GM21619 (cell line): ENCODE results near the gene IFI30.
"Not testable (repeated sequence)": the region's sequence is repeated elsewhere in the genome, so short reads cannot be mapped to it uniquely, and the experiment has no call there.

Experiments used
- ATAC-seq: cut with Tn5 transposase; IDR thresholded peaks from one replicate; pipeline ENCODE4 v1.9.1; 2021; ENCODE audit not compliant: unreplicated experiment

IFI30 gene

DNA sequence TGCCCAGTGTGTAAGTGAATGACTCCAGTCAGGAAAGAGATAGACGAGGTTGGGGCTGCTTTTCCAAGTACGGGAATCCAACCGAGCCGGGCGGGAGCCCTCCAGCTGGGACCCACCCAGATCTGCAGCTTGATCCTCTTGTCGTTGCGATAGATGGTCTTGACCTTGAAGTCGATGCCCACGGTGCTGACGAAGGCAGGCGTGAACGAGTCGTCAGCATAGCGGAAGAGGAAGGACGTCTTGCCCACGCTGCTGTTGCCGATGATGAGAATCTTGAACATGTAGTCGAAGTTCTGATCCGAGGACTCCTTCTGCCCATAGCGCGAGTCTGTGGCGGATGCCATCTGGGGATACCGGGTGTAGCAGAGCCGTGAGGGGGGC lies 28.8 kb downstream of the IFI30 start:
- no peak for ATAC-seq

DNA sequence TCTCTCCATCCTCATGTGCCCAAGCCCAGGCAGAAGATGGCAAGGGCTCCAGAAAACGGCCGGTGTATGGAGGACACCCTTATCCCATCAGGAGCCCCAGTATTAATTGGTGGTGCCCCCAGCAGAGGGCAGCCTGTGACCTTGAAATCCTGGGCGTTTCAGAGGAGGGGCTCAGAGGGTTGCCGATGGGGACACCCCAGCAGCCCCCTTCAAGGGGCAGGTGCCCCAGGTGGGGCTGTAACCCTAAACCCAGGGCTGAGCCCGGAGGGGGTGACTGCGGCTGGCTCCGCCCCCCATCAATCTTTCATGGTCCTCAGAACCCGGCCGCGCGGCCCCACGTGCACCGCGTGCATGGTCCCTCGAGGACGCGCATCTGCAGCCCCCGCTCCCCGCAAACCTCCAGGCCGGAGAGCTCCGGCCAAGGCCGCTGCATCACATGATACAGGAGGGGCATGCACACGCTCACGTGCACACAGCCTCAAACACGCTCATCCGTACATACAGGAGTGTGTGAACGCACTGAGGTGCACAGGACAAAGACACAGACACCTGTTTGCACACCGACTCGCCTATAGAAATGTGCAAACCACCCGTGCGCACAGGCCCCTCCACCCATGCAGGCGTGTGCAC lies 29.3 kb downstream of the IFI30 start:
- no peak for ATAC-seq

DNA sequence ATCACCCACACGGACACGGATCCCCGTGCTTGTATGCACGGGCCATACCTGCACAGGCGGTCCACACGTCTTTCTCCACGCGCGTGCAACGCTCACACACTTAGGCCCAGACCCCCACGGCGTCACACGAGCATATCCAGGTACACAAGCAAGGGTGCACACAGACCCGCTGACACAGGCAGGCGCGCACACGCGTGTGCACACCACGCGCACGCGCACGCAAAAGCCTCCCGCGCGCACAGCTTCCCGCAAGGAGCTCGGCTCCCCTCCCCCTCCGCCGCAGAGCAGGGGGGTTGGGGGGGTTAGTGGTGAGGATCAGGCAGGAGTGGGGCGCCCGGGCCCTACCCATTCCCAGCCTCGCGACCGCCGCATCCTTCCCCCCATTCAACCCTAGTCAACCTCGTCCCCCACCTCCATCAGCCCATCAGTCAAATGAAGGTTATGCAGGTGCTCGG lies 29.8 kb downstream of the IFI30 start:
- no peak for ATAC-seq

DNA sequence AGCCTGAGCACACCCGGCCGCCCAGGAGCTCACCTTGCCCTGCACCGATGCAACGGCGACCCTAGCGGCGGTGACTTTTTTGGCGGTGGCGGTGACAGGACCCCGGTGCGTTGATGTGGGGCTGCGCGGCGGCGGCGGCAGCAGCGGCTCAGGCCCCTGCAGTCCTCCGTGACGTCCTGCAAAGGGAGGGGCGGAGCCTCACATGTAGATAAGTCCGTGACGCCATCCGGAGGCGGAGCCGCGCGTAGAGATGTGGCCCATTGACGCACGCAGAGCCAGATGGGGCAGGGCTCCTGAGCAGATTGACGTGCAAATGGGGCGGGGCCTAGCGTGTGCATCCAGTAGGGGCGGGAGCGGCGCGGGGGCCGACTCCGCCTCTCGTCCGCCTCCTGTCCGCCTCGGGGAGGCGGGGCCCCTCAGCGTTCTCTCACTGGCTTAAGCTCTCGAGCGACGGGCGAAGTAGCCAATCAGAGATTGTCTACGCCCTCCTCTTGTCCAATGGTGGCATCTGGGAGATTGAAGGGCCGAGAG lies 30.3 kb downstream of the IFI30 start, which contains the start of gene RAB3A:
RAB3A (minus strand) TSS at position 180 of the 531 bp plus-strand sequence. CDS start 1,302 bp downstream, outside the sequence.
- ATAC-seq = peak; percentile 87

DNA sequence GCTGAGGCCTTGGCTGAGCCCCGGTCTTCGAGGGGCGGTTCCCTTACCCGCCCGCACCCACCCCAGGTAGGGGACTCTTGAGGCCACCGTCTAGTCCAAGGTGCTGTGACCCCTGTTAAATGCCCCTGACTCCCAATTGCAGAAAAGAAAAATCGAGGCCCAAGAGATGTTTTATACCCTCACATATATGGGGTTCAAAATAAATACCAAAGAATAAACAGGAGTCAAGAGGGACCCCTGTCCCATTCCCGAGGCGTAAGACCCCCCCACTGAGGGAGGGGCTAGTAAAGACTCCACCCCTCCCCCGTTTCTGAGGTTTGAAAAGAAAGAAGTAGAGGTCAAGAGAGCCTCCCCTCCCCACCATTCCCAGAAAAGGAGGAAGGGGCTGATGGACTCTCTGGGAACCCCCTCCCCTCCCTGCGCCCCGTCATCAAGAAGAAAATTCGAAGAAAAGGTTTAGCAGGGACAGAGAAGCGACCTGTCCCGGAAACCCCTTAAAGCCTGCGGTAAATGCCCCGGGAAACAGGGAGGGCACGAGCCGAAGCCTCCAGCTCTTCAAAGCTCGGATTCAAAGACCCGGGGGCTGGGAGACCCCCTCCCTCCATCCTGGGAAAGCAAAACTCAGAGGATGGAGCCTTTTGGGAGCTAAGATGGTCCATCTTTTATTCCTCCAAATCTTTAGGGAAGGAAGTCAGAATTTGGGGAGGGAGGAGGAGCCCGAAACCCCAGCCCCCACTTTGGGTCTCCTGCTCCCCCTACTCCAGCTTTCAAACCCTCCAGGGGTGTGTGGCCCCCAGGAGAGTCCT lies 31.0 kb downstream of the IFI30 start:
- ATAC-seq = peak; percentile 13

DNA sequence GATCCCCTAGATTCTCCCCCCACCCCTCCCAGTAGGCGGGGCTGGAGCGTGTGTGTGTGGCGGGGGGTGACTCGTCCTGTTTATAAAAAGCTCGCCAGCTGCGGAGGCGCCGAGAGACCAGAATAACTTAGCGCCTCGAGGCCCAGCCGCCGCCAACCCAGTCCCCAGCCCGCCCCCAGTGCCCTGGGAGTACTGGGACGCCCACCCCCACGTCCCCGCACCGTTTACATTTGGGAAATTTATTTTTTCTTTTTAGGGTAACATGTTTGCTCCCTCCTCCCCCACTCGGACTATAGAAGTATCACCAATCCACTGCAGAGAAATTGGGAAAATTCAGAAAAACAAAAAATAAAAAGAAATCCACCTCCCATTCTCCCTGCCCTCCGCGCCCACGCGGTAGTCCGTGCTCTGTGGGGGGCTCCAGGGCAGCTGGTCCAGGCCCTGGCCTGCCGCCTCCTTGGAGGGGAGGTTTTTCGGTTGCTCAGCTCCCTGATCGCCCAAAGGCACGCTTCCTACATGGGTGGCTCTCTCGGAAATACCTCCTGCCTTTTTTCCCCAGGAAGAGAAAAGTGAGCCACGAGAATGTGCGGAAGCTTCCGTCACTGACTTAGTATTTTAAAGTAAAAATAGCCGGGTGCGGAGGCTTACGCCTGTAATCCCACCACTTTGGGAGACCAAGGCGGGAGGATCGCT lies 31.7 kb downstream of the IFI30 start:
- no peak for ATAC-seq

DNA sequence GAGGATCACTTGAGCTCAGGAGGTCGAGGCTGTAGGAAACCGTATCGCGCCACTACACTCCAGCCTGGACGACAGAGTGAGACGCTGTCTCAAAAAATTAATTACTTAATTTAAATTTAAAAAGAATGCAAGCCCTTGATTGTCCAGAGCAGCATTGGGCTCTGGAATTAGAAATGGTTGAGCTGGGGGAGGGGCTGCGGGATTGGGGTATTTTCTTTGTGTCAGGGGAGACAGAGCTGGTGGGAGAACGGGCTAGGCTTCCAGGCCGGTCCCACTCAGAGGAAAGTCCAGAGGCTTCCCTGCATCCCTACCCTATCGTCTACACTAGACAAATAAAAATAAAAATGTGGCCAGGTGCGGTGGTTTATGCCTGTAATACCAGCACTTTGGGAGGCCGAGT lies 32.4 kb downstream of the IFI30 start:
- ATAC-seq = no peak

DNA sequence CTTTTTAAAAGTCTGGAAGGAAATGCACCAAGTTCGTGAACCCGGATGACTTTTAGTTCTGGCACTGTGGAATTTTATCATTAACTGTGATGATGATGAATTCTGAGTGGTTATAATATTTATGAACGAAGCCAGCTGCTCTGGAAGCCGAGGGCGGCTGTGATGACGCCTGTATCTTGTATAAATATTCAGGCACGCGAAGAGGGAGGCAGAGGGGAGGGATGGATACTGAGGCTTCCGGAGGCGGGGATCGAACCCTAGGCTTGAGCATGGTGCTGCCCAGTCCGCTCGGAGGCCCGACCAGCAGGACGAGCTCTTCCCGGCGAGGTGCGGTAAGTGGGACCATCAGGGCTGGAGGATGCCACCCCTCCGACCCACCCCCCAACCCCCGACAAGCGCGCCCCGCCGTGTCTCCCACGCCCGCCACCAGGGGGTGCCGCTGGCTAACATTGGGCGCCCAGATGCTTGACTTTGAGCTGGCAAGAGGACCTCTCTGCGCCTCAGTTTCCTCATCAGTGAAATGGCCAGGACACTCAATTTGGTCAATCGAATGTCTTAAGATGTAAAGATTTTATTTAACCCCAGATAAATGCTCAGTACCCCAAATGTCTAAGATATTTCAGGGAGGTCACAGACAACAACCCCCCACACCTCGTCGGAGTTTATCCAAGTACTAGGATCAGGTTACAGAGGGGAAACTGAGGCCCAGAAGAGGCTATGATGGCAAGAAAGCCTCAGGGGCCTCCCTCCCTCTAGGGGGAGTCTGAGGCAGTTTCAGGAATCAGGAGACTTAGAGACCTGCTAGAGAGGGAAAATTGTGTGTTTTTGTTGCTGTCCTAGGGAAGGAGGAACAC lies 34.7 kb downstream of the IFI30 start:
- ATAC-seq = no peak

DNA sequence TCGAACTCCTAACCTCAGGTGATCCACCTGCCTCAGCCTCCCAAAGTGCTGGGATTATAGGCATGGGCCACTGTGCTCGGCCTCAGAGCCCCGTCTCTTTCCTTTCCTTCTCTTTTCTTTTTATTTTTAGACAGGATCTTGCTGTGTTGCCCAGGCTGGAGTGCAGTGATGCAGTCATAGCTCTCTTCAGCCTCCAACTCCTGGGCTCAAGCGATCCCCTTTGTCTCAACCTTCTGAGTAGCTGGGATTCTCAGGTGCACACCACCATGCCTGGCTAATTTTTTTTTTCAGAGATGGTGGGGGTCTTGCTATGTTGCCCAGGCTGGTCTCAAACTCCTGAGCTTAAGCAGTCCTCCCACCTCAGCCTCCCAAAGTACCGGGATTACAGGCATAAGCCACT lies 36.3 kb downstream of the IFI30 start:
- not testable (repeated sequence) for ATAC-seq

DNA sequence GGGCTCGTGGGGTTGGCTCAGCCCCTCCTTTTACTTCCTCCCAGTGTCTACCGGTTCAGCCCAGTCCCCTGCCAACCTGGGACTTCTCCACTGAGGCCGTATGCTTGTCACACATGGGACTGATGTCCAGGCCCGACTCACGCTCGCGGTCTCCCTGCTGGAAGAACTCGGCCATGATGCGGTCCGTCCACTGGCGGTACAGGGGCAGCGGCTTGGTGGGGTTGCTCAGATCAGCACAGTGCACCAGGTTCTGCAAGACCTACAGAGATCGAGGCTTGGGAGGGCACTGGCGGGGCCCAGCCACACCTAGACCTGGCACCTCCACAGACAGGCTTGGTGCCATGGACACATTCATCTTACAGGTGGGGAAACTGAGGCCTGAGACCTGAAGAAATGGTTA lies 38.1 kb downstream of the IFI30 start:
- ATAC-seq = no peak

DNA sequence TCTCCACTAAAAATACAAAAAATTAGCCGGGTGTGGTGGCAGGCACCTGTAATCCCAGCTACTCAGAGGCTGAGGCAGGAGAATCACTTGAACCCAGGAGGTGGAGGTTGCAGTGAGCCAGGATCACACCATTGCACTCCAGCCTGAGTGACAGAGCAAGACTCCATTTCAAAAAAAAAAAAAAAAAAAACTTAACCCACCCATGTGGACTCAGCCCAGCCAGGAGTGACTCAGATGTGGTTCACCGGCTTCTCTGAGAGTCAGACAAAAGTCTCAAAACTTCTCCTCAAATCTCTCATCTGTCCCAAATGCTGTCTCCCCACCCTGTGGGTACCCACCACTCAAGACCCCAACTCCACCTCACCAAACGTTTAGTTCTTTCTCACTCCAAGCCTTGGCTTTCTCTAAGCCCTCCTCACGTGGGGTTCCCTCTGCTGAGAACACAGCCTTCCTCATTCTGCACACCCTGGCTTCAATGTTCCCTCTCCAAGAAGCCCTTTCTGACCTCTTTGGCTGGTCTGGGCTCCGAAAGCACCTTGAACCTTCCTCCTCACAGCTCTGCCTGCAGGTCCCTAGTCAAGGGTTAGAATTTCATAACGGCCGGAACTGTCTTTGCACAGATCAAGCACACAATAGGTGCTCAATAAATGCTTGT lies 41.3 kb downstream of the IFI30 start:
- no peak for ATAC-seq

DNA sequence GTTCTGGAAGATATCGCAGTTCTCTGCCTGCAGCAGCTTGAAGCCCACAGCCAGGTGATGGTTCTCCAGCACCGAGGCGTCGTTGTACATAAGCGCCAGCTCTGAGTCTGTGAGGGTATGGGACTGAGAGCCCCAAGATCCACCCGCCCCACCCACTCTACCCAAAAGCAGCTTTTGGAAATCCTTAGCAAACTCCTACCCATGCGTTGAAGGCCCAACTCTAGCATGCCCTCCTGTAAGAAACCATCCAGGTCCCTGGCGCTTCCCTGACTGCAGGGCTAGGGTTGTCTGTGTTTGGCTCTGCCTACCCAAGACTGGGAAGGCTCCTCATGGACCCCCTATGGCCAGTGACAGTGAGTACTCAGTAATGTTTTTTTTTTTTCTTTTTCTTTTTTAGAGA lies 43.2 kb downstream of the IFI30 start:
- no peak for ATAC-seq

DNA sequence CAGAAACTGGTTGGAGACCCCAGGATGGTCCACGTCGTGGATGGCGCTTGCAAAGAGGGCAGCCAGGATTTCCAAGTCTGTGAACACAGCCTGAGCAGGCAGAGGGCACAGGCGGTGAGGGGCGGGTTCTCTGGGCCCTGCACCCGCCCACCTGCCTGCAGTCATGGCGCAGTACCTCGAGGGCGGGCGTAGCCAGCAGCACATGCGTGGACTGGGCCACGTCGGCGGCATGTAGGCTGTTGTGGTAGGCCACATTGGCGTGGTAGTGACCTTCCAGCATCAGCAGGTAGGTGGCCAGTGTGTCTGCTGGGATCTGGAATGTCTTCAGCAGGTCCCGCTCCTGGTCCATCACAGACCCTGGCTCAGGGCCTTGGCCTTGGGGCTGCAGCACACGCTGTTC lies 44.5 kb downstream of the IFI30 start:
- ATAC-seq = no peak

DNA sequence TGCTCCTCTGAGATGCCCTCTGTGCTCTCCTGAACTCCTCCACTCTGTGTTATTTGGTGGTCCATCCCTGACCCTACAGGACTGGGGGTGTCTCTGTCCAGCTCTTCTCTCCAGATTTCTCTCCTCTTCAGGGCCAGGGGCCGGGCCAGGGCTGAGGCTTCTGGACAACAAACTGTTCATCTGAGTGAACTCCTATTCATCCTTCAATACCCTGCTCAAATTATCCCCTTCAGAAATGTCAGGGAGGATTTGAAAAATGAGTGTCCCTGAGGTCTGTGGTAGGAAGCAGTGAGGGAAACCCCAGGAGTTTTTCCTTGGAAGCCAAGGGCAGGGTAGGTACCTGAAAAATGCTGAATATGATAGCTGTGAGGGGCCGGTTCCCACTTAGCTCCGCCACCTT lies 45.0 kb downstream of the IFI30 start:
- ATAC-seq = no peak

DNA sequence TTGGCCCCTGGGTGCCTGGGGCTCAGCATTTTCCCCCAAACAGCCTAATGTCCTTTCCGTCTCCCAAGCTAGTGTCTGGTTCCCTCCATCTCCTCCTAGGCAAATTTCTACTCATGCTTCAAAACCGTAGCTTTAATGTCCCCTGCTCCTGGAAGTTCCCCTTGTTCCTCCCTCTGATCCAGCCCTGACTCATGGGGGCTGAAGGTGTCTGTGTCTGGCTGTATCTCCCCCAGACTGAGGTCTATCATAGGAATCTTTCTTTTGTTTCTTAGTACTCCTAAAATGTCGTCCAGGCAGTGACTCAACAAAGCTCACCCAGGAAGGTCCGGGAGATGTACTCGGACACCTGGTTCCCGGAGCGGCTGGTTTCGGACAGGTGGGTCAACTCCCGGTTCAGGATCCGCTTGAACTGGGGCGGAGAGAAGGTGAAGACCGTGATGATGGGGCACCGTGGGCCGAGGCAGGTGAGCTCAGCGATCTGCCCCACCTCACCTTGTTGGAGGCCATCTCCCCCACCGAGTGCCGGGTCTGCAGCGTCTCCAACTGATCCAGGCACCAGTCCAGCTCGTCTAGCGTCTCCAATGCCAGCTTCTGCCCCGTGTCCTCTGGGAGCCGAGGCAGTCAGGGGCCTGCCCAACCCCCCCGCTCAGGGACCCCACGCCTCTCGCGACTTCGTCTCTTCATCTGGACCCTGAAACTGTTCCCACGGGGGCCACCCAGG lies 46.5 kb downstream of the IFI30 start:
- no peak for ATAC-seq

DNA sequence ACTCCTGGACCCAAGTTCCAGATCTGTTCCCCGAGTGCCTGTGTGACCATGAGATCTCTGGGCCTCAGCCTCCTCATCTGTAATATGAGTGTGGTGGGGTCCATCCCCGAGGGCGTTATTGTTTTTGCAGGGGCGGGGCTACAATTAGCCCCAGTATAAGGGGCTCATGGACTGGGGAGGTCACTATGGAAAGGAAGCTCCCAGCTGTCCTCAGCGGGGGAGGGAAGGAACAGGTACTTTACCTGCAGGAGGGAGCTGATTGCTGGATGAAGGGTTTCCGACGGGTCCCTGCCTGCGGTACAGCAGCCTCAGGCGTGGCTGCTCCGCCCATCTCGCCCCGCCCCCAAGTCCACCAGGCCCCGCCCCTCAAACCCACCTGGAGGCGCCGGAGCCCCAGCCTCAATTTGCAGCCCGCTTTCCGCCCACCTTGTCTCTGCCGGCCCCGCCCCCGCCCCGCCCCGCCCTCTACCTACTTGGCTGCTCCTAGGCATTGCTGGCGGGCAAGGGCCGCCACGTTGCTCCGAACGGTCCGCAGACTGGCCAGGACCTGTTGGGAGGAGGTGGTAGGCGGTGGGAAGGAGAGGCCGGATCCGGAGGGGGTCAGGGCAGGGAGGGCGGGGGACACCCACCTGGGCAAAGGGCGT lies 47.1 kb downstream of the IFI30 start:
- no peak for ATAC-seq

DNA sequence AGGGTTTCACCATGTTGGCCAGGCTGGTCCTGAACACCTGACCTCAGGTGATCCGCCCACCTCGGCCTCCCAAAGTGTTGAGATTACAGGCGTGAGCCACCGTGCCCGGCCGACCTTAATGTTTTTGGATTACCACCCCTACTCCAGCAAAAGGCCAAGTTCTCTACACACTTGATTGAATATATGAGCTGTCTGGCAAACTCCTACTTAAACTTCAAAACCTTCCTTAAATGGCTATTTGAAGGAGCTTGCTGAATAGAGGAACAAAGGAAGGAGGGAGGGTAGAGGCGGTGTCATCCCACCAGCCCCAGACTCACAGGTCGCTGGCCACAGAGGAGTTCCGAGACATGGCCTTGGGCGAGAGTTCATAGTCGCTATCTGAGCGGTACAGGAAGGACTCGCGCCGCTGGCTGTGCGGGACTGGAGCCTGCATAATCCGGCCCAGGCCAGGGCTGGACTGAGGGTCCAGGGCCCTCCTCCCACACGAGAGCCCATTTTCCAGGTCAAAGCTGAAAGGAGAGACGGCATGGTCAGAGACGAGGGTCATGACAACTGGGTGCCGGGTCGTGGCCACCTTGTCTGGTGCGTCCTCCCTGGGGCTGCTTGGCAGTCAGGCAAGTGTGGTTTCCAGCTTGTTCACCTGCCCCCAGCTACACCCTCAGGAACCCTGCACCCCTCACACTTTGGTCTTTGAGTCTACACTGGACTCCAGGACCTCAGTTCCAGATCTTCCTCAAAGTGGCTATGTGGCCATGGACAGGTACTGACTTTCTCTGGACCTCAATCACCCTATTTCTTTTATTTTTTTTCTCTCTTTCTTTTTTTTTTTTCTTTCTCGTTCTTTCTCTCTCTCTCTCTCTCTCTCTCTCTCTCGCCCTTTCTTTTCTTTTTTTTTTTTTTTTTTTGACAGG lies 48.5 kb downstream of the IFI30 start:
- ATAC-seq = no peak
